Transverse colon (tissue), 4 donors: ENCODE data around the gene KRTAP10-3. TPM values are rescaled to one million over a fixed set of nuclear protein-coding genes. Genes with fewer than 3 reads are reported as not detected.
"Not testable (repeated sequence)": the region's sequence is repeated elsewhere in the genome, so short reads cannot be mapped to it uniquely, and the experiment has no call there.

Source experiments
- DNase-seq: peaks from one replicate; pipeline ENCODE4 v3.0.0-alpha.2; 2019
- H3K27ac ChIP-seq, 4 donors: fragments of 200-600 bp; sonication (generic); 2 replicates each; pipeline ENCODE4 v1.5.1; 2016 to 2018; ENCODE audit warnings: inconsistent platforms in 4 of 4
- H3K27me3 ChIP-seq: fragments of 200-600 bp; sonication (generic); 2 replicates; pipeline ENCODE4 v1.5.1; 2017; ENCODE audit warnings: inconsistent platforms
- H3K36me3 ChIP-seq, 4 donors: fragments of 200-600 bp; sonication (generic); 2 replicates each; pipeline ENCODE4 v1.5.1; 2017 to 2019; ENCODE audit warnings: inconsistent platforms in 4 of 4
- H3K4me1 ChIP-seq, 4 donors: fragments of 200-600 bp; sonication (generic); 2 replicates each; pipeline ENCODE4 v1.5.1; 2017 to 2020; ENCODE audit warnings: inconsistent platforms in 4 of 4
- H3K4me3 ChIP-seq, 4 donors: fragments of 200-600 bp; sonication (generic); 1 replicate in 1 of 4; 2 replicates in 3 of 4; pipeline versions ENCODE4 v1.5.1 to v1.6.1; 2017 to 2019; ENCODE audit warnings: inconsistent platforms in 4 of 4
- H3K9me3 ChIP-seq, 2 donors: fragments of 200-600 bp; sonication (generic); 2 replicates each; pipeline ENCODE4 v1.5.1; 2017 to 2019; ENCODE audit warnings: inconsistent platforms in 2 of 2
- CTCF ChIP-seq, 5 experiments: fragments of 200-600 bp in 3 of 5; fragments of 450-650 bp in 2 of 5; sonication (generic) in 3 of 5; IDR thresholded peaks; 1 replicate in 2 of 5; 2 replicates in 3 of 5; pipeline ENCODE4 v1.5.1; 2016 to 2017; ENCODE audit warnings: antibody characterized with exemption in 5 of 5, inconsistent platforms in 3 of 5, mild to moderate bottlenecking in 2 of 5, moderate library complexity in 1 of 5
- EP300 ChIP-seq: sonication (generic); formaldehyde crosslinking; IDR thresholded peaks from one replicate; pipeline ENCODE4 v1.6.1; 2017; ENCODE audit warnings: antibody characterized with exemption, low read depth
- POLR2A ChIP-seq: fragments of 450-650 bp; IDR thresholded peaks from one replicate; pipeline ENCODE4 v1.6.1; 2016; ENCODE audit warnings: antibody characterized with exemption, mild to moderate bottlenecking, moderate library complexity
- POLR2AphosphoS5 ChIP-seq, 3 donors: sonication (generic); formaldehyde crosslinking; IDR thresholded peaks; one replicate each; pipeline ENCODE4 v1.6.1; 2016; ENCODE audit warnings: antibody characterized with exemption in 3 of 3
- WGBS, 2 donors: methylation state at CpG; one replicate each; pipeline ENCODE4 v1.1.5; 2018; ENCODE audit warnings: low coverage in 1 of 2; 5-methylcytosine and 5-hydroxymethylcytosine counted together
- in situ Hi-C, 4 donors: fragments of 200-750 bp; cut with MboI; loops; one replicate each; pipeline versions ENCODE4 v1.15.0 to v1.15.1; 2017; ENCODE audit warnings: low sequenced_read_pairs in 3 of 4, low pct_ligation_motif_present in 1 of 4, low pct_unique_long_range_greater_than_20kb in 1 of 4
- intact Hi-C: fragments of 100-400 bp; cut with DNase I; formaldehyde crosslinking; loops from one replicate; pipeline ENCODE4 v1.15.1; 2023; ENCODE audit warnings: low total_unique reads
- total RNA-seq, 4 donors: library from RNA; depleted of rRNA; stranded (reverse); fragments of >200 nt; gene quantifications; one replicate each; pipeline ENCODE4 v1.1.0, GENCODE V29; 2016

KRTAP10-3 gene
- total RNA-seq, 4 donors from 2014 or later = not detected

GRCh38 chr21:44594406-44594916 is 35.9 kb upstream of the KRTAP10-3 start:
- no peaks in the 10 kb centered on the region for H3K36me3 ChIP-seq
- in situ Hi-C loops (loop anchor here in 2 of 4 donors (25.0 kb wide), 1 partner anchor 93 kb away; the partner anchor contains the start of genes KRTAP10-12 (in 2 of the 2) and KRTAP12-1 (in 2 of the 2)), intact Hi-C loops (no loop called here)
- no peak overlapping the region for H3K4me3 ChIP-seq
- H3K27ac ChIP-seq = no peak overlapping the region
- H3K9me3 ChIP-seq = peaks cover 0 to 5% of the 10 kb centered on the region in 2 donors
- DNase-seq = no peak
- H3K4me1 ChIP-seq = no peaks in the 10 kb centered on the region
- WGBS, 2 donors = 64 to 69% methylated on average over 12 of the region's 12 CpGs
- TF ChIP-seq EP300 (no peak), POLR2A (no peak), CTCF (IDR thresholded peaks at IDR 0.05) (no peak), POLR2AphosphoS5 (IDR thresholded peaks at IDR 0.05) (no peak)
- peaks cover 49% of the 10 kb centered on the region for H3K27me3 ChIP-seq

GRCh38 chr21:44593598-44594405 is 35.2 kb upstream of the KRTAP10-3 start:
- no peak overlapping the region for H3K27ac ChIP-seq
- intact Hi-C loops (no loop called here), in situ Hi-C loops (loop anchor here in 2 of 4 donors (25.0 kb wide), 1 partner anchor 93 kb away; the partner anchor contains the start of genes KRTAP10-12 (in 2 of the 2) and KRTAP12-1 (in 2 of the 2))
- H3K4me1 ChIP-seq = no peaks in the 10 kb centered on the region
- DNase-seq = no peak
- 58 to 61% methylated on average over 6 to 20 of the region's 20 CpGs for WGBS, 2 donors
- peaks cover 52% of the 10 kb centered on the region for H3K27me3 ChIP-seq
- H3K36me3 ChIP-seq = no peaks in the 10 kb centered on the region
- no peak for TF ChIP-seq POLR2A
- TF ChIP-seq POLR2AphosphoS5 (IDR thresholded peaks at IDR 0.05) = no peak
- TF ChIP-seq EP300 = no peak
- no peak for TF ChIP-seq CTCF (IDR thresholded peaks at IDR 0.05)
- peaks cover 0 to 5% of the 10 kb centered on the region in 2 donors for H3K9me3 ChIP-seq
- H3K4me3 ChIP-seq = no peak overlapping the region

GRCh38 chr21:44592446-44593311 is 34.1 kb upstream of the KRTAP10-3 start, which contains the start of gene KRTAP10-6:
KRTAP10-6 (minus strand) TSS chr21:44592505; CDS start chr21:44592484, 21 bp downstream.
- H3K27ac ChIP-seq = no peak within 1 kb of the TSS
- H3K4me1 ChIP-seq = no peaks in the 10 kb centered on the region
- no peak within 1 kb of the TSS for H3K4me3 ChIP-seq
- WGBS, 2 donors = 64% methylated on average over 31 of the region's 33 CpGs; no CpG with 5 or more reads in 1 of the 2 donors
- TF ChIP-seq EP300 = no peak
- TF ChIP-seq POLR2A = no peak
- no peak for TF ChIP-seq CTCF (IDR thresholded peaks at IDR 0.05)
- no peak for TF ChIP-seq POLR2AphosphoS5 (IDR thresholded peaks at IDR 0.05)
- H3K9me3 ChIP-seq = no peaks in the 10 kb centered on the region
- intact Hi-C loops (no loop called here), in situ Hi-C loops (loop anchor here in 2 of 4 donors (25.0 kb wide), 1 partner anchor 95 kb away; the partner anchor contains the start of genes KRTAP10-12 (in 2 of the 2) and KRTAP12-1 (in 2 of the 2))
- DNase-seq = no peak
- H3K36me3 ChIP-seq = no peaks in the 10 kb centered on the region
- H3K27me3 ChIP-seq = peaks cover 44% of the 10 kb centered on the region

GRCh38 chr21:44591801-44592130 is 33.2 kb upstream of the KRTAP10-3 start:
- DNase-seq, H3K27ac ChIP-seq, H3K9me3 ChIP-seq, H3K4me1 ChIP-seq, H3K36me3 ChIP-seq, intact Hi-C loops, H3K4me3 ChIP-seq: not testable (repeated sequence)
- 20% methylated on average over 2 of the region's 4 CpGs; no CpG with 5 or more reads in 1 of the 2 donors for WGBS, 2 donors
- in situ Hi-C loops = loop anchor here in 2 of 4 donors (25.0 kb wide), 1 partner anchor 96 kb away; the partner anchor contains the start of genes KRTAP10-12 (in 2 of the 2) and KRTAP12-1 (in 2 of the 2)
- peaks cover 44% of the 10 kb centered on the region for H3K27me3 ChIP-seq

GRCh38 chr21:44590897-44591800 is 32.6 kb upstream of the KRTAP10-3 start:
- intact Hi-C loops, H3K27ac ChIP-seq, H3K4me1 ChIP-seq, H3K4me3 ChIP-seq, H3K36me3 ChIP-seq, DNase-seq, H3K9me3 ChIP-seq: not testable (repeated sequence)
- 33% methylated on average over 18 of the region's 19 CpGs; no CpG with 5 or more reads in 1 of the 2 donors for WGBS, 2 donors
- H3K27me3 ChIP-seq = peaks cover 49% of the 10 kb centered on the region
- in situ Hi-C loops = loop anchor here in 2 of 4 donors (25.0 kb wide), 1 partner anchor 96 kb away; the partner anchor contains the start of genes KRTAP10-12 (in 2 of the 2) and KRTAP12-1 (in 2 of the 2)
